NOMO-1 (cell line): ENCODE data around the gene SMPD1.
A peak's percentile ranks its signal among the peaks of the same experiment; 100 is the strongest.

Source experiments
- DNase-seq, 2 experiments: peaks; one replicate each; lab custom pipeline; 2025; ENCODE audit not compliant: unreplicated experiment in 2 of 2; lab: John Stamatoyannopoulos, UW

Gene SMPD1

DNA sequence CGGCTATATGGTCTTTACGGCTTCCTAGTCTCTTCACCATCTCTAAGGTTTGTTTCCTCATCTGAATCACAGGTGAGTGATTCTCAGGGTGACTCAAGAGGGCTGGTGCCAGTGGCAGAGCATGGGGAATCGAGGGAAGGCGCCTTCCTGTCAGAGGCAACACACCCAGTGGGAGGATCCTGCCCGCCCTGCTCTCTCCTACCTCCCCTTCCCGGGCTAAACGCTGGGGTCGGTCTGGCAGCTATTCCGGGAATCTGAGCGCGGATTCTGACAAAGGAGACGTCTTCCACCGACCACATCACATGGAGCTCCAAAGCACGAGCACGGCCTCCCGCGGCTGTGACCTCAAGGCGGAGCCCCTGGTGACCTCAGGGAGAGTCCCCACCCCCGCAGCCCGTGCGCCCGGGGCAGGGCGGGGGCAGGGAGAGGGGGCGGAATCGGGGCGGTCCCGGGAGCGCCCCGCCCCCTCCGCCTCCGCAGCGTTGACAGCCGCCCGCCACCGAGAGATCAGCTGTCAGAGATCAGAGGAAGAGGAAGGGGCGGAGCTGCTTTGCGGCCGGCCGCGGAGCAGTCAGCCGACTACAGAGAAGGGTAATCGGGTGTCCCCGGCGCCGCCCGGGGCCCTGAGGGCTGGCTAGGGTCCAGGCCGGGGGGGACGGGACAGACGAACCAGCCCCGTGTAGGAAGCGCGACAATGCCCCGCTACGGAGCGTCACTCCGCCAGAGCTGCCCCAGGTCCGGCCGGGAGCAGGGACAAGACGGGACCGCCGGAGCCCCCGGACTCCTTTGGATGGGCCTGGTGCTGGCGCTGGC, at the start of gene SMPD1:
Gene SMPD1, plus strand, starts transcription at position 570 of the 813 bp plus-strand sequence. Its CDS starts 125 bp downstream, at position 695.
- DNase-seq: peak; percentile 92 to 96

DNA sequence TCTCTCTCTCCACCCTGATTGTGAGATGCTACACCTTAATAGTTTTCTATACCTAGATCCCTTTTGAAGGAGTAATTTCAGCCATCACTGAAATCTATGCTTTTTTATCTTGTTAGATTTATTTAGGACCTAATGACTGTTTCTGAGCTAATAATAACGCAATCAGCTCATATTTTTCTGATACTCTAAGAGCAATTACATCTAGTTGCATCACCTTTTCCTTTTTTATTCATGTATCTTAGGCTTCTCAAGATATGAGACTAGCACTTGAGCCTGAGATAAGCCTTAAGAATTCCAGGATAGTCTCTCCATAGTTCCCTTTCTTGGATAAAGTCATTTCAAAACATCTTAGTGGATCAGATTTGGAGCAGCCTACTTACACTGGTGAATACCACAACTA, 44.9 kb upstream of the SMPD1 start:
- no peak for DNase-seq

DNA sequence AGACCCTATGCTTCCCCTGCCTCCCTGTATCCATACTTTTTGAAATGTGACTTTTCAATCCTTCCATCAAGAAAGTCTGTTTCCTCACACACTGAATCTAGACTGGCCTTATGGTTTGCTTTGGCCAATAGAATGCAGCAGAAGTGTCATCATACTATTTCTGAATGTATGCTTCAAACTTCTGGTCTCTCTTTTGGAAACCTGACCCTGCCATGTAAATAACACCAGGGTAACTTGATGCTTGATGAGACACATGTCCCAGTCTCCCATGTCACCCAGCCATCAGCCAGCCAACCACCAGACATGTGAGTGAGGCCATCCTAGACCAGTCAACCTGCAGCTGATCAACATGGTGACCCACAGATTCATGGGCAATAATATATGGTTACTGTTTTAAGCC, 40.2 kb upstream of the SMPD1 start:
- DNase-seq: no peak

DNA sequence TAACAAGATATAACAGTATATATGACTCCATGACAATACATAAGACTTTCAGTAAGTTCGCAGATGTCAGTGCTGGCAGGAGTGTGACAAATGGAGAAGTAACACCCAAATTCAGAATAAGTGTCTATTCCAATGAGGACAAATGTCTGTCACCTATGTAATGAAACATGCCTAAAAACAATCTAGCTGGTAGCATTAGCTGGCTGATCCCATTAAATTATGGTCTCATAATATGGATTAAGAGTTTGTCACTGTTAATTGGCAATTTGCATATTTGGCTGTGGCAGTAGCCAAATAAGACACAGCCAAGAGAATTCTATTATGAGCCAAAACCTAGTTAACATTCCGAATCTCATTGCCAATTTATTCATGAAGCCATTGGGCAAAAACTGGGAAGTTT, 39.8 kb upstream of the SMPD1 start:
- DNase-seq: no peak

DNA sequence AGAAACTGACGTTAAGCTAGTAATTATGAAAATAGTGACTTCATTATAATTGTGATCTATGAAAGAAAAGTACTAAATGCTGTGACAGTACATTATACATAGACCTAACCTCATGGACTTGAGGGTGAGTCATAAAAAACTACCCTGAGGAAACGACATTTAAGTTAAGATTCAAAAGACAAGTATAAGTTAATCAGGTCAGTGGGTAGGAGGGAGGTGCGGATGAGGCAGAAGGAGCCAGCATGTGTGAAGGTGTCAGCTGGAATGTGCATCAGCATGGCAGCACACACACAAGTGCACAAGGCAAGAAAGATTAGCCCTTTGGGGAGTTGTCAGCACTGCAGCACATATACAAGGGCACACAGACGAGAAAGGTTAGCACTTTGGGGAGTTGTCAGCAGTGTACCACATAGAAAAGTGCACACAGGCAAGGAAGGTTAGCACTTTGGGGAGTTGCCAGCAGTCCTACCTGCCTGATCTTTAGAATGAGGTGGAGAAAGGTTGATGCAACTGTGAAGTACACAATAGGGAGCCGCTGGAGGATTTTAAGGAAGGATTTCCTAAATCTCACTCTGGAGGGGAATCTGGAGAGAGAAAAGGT, 38.4 kb upstream of the SMPD1 start:
- DNase-seq: no peak

DNA sequence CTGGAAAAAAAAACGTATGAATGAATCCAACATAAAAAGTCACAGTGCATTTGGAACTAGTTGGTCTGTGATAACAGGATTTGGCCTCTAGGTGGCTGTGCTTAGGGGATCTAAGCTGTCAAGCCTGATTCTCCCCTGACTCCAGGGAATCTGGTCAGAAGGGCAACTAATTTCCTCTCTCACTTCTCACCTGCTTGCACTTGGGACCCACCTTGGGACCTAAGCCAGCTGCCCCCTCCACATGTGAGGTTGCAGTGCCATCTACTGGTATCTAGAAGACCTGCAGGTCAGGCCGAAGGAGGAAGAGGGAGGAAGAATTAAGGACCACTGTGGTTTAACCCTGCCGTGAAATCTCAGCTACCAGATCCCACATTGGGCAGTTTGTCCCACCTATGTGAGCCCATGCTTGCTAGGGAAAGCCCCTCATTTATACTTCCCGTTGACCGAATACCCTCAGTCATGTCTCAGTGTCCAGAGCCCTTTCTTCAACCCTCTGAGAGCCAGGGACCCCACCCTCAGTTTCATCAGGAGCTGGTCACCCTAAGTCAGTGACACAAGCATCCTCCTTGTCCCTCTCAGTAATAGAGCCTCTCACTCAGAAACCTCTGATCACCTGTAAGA, 36.8 kb upstream of the SMPD1 start:
- peak; percentile 18 to 55 for DNase-seq

DNA sequence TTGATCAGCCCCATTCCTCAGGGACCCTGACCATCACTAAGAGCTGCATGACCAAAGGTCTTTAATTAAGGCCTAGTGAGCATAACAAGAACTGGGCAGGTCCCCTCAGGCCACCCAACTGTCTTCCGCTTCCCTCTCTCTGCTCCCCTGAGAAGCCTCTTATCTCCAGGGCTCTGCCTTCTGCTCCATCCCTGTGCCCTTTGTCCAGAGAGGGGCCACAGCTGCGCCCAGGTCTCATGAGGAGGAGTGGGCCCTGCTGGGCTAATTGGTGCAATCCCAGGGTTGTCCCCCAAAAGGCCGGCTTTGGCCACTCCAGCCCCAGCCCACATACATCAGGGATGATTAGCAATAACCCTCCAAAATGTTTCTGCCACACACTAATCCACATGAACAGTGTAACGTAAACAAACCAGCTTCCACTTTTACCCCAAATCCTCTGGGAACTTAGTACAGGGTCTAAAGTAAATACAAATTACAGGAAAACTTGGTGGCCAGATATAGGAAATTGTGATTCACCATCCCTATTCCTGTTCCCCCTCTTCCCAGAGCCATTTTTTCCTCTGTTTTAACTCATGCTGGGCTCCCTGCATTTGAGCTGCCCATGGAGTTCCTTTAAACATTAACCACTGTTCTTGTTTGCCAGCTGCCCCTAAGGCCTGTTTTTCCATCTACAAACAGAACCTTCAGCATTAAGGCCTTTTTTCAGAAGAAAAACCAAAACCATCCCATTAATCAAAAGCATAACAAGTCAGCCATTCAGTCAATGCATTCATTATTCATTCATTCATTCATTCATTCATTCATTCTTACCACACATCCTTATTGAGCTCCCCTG, 35.4 kb upstream of the SMPD1 start:
- DNase-seq: no peak

DNA sequence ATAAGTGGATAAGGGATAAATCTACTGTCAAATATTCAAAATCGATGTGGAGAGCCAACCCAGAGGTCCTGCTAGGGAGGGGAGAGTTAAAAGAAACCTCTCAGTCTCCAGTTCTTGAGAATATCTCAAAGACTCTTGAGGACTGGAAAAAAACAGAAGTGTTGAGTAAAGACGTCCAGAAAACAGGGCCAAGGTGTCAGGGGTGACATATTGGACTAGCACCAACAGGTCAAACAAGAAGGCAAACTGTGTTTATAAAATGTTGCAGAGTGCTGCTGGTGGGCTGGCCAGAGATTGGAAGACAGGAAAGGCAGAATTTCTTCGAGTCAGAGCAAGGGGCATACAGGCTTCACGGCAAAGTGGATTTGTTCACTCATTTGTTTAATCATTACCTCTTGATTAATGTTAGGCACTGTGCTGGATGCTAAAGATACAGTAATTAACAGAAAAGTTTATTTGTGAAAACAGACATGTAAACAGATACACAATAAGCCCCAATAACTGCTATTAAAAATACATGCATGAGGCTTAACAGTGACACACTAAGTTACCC, 33.7 kb upstream of the SMPD1 start:
- no peak for DNase-seq

DNA sequence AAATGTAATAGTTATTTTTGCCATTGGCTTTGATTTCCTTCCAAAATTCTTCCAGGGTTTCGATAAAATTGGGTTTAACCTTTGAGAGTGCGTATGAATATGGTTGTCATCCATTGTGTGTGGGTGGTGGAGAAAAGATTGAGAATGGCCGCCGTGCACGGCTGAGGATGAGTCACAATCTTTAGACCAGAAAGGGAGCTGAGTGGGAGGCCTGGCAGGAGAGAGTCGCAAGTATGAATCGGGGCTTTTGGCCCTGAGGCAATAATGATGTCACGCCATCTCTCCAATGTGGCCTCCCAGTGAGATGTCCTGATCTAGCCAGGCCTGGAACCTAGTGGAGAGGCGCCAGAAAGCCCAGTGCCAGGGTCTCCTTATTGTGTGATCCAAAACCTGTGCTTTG, 33.1 kb upstream of the SMPD1 start:
- no peak for DNase-seq

DNA sequence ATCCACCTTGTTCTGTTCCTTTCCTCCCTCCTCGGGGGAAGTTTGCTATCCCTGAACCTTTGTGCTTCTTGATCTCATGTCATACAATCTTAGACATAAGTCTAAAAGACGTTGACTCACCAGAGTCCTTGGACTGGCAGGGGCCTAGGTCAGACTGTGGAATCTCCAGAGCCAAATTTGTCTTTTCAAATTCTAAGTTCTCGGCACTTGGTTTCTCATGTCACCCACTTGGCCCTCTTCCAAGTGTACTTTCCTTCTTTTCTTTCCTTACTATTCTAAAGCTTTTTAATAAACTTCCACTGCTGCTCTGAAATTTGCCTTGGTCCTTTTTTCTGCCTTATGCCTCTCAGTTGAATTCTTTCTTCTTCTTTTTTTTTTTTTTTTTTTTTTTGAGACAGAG, 30.1 kb upstream of the SMPD1 start:
- no peak for DNase-seq

DNA sequence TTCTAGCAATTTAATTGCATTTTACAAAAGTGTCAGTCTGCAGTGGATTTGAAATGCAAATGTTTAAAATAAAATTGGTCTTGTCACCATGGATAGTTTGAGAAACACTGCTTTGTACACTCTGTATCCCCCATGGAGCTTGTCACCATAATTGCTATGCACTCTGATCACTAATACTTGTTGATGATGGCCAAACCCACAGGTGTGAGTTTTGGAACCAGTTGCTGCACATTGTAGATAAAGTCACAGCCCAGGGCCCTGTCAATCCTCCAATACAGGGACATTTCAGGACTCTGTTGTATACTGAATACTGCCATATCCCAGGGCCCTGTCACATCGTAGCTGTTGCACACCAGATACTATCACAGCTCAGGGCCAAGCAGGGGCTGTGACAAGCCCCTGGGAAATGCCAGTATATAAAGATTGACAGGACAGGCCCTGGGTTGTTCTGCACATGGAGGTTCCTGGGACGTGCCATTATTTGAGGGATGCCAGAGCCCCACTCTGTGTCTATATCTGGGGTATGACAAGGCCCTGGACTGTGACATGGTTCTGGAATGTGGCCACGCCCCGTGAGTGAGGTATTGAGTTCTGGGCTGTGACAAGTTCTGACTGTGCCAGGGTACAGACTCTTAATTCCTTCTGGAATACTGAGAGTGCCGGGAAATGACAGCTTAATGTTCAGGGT, 27.9 kb upstream of the SMPD1 start:
- no peak for DNase-seq

DNA sequence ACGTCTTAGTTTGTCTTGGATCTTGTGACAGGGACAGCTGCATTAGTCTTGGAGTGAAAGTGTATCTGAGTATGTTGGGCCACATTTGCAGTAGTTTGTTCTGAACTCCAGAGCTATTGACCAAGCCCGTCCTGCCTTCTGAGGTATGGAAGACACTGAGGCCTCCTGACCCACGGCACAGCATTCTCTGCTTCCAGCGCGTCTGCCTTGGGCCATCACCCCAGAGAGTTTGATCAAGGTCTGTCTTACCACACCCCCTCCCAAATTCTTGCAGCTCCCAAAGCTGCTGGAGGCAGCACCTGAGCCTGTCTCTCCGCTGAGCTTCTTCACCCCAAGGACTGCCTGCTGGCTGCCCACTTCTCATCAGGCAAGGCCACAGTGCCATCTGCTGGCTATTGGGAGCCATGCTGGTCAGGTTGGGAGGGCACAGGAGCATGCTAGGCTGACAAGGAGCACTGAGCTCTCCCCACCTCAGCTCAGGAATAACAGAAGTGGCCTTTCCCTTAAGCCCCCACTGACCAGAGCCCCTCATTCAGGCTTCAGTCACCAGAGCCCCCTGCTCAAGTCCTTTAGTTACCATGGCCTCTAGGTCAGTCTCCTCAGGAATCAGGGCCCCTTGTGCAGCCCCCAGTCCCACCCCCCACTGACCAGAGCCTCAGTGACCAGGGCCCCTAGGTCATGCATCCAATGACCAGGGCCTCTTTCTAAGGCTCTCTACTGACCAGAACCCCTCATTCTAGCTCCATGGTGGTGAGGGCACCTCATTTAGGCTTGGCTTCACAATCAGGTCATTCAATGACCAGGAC, 27.2 kb upstream of the SMPD1 start:
- peak; percentile 43 to 55 for DNase-seq

DNA sequence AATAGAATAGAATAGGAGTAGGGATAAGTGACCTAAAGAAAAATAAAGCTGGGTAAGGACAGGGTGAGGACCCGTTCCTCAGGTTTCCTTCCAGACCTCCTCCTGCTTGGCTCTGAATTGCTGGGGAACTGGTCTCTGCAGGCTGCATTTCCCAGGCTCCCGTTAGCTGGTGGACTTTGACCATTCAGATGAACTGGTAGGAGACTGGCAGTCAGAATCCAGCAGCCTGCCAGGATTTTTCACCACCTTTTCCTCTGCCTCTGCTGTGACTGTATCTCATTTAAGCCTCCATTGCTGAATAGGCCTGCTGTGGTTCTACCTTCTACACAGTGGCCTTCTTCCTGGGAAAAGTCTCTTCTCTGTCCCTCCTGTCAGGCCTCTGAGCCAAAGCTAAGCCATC, 24.6 kb upstream of the SMPD1 start:
- DNase-seq: no peak

DNA sequence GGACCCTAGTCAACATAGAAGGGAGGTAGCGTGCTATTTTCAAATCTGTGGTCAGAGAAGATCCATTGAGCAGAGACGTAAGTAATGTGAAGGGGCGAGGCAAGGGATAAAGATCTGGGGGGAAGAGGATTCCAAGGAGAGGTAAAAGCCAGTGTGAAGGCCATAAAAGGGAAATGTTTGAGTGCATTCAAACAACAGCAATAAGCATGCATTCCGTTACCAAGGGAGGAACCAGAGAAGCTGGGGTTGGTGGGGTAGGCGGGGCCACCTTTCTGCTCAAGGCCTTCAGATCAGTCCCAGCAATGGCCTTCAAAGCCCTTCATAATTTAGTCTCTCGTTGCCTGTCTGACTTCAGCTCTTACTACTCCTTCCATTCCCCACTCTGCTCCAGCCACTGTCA, 18.4 kb upstream of the SMPD1 start:
- no peak for DNase-seq

DNA sequence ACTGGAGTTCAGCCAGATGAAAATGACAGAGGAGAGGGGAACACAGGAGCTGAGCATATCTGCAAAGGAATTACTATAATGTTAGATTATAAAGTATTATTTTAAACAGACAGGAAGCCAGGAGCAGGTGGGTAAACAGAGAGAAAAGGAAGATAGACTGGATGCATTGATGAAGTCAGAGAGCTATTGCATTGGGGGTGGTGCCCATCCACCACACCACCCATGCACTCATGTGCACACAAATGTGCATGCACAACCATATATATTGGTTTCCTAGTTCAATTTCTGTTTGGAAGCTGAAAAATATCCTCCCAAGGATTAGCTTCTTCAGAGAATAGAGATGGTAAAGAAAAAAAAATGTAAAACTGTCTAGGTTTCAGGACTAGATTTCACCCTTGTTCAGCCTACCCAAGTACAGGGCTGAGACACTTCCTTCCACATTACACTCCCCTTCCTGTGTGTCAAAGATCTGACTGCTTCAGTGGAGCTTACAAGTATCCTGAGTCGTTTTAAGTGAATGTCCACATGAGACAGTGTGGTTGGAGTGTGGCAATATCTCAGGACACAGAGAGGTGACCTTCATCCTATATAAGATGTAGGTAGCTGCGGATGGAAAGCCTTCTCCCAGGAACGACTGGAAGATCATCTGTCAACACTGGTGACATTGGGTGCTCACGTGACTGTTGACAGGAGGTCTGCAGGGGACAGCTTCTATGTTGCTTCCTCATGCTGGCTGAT, 12.2 kb upstream of the SMPD1 start:
- peak; percentile 7 to 35 for DNase-seq

DNA sequence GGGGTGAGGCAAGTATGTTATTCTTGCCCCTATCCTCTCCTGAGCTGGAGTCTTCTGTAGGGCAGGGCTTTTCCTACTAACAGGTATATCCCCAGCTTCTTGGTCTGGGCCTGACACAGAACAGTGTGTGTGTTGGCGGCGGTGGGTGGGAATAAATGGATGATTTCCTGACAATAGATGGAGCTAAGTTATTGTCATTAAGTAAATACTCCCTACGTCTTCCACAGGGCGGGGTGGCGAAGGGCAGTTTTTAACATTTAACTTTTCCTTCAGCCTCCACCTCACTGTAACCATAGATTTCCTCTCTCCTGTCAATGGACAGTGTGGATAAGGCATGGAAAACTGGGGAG, 11.7 kb upstream of the SMPD1 start:
- no peak for DNase-seq

DNA sequence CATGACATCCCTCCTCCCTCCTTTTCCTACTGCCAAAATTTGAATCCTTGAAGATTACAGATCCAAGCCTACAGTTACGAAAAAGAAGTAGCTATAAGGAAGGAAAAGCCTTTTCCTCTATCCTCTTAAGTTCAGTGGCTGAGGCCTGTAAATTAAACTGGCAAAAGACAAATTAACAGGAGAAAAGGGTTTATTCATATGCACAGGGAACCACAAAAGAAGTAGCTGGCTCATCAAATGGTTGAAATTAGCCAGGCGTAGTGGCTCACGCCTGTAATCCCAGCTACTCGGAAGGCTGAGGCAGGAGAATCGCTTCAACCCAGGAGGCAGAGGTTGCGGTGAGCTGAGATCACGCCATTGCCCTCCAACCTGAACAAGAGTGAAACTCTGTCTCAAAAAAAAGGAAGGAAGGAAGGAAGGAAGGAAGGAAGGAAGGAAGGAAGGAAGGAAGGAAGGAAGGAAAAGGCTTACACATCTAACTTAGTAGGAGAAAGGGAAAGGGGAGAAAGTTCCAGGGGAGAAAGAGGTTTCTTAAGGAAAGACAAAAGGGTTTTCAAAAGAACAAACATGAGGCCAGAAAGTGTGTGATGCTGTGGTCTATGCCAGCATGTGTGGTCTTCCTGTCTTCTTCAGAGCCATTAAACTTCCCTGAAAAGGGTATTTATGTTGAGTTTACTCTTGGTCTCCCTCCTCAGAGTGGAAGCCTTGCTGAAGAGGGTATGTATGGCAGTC, 5.1 kb upstream of the SMPD1 start:
- DNase-seq: no peak
